ENCODE data around the gene NAV3. TPM values are rescaled to one million over a fixed set of nuclear protein-coding genes. Genes with fewer than 3 reads are reported as not detected.

Gene NAV3
- polyA plus RNA-seq, 1 experiment = 91.7 TPM

DNA sequence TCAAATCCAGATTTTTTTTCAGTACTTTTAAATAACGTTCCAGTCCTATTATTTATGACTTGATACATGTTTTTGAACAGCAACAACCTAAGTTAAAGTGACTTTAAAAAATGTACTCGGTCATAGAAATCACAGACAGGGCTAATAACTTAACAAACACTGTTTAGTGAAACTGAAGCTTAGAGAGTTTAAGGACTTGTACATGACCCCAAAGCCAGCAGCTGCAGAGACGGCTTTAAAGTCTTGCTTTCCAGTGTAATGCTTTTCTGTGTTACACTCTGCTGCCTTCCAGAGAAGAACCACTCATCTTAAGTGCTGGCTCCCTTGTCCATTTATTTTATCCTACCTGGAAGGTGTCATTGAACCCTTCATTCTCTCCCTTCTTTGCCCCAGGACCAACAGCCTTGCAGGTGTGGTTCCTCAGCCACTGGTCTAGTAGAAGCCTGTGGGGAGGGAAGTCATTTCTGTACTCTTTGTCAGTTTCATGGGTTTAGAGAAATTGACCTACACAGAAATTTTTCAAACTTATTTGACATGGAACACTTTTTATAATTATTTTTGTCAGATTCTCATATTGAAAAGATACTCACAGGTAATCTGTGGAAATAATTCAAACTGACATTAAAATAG lies 60.9 kb downstream of the NAV3 start:
- Histone ChIP-seq H3K27me3 (ENCODE audit: control insufficient read depth, insufficient read depth, low read length) (no peaks in the 10 kb centered on the region), H3K4me3 (ENCODE audit: low read depth, low read length) (no peak overlapping the region), H3K36me3 (ENCODE audit: control insufficient read depth, insufficient read depth, low read length) (no peaks in the 10 kb centered on the region)
- POLR2A ChIA-PET = no interaction called here
- TF ChIP-seq, protein P1, sequence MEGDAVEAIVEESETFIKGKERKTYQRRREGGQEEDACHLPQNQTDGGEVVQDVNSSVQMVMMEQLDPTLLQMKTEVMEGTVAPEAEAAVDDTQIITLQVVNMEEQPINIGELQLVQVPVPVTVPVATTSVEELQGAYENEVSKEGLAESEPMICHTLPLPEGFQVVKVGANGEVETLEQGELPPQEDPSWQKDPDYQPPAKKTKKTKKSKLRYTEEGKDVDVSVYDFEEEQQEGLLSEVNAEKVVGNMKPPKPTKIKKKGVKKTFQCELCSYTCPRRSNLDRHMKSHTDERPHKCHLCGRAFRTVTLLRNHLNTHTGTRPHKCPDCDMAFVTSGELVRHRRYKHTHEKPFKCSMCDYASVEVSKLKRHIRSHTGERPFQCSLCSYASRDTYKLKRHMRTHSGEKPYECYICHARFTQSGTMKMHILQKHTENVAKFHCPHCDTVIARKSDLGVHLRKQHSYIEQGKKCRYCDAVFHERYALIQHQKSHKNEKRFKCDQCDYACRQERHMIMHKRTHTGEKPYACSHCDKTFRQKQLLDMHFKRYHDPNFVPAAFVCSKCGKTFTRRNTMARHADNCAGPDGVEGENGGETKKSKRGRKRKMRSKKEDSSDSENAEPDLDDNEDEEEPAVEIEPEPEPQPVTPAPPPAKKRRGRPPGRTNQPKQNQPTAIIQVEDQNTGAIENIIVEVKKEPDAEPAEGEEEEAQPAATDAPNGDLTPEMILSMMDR (IDR thresholded peaks at IDR 0.05; ENCODE audit: insufficient read depth, low read depth, low read length) = no peak
- CTCF ChIA-PET = no interaction called here
- DNase-seq (ENCODE audit: low read depth) = no peak

DNA sequence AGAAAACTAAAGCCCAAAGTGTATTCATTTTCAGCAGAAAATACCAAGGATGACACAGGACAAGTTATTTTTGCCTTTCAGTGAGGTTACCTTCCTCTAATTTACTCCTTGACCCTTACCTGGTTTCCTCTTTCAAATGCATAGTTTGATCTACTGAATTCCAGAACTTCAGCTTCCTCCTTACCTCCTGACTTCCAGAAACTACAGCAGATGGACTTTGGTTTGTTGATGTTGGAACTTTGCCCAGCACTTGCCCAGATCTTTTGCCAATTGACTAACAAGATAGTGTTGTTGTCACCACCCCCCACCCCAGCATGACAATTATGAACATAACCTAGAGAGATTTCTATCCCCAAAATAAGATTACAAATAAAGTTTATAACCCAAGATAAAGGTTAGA lies 63.2 kb downstream of the NAV3 start:
- Histone ChIP-seq H3K27me3 (ENCODE audit: control insufficient read depth, insufficient read depth, low read length) (no peaks in the 10 kb centered on the region), H3K36me3 (ENCODE audit: control insufficient read depth, insufficient read depth, low read length) (no peaks in the 10 kb centered on the region), H3K4me3 (ENCODE audit: low read depth, low read length) (no peak overlapping the region)
- CTCF ChIA-PET = no interaction called here
- POLR2A ChIA-PET = no interaction called here
- DNase-seq (ENCODE audit: low read depth) = no peak
- TF ChIP-seq, protein P1 (IDR thresholded peaks at IDR 0.05; ENCODE audit: insufficient read depth, low read depth, low read length) = no peak

DNA sequence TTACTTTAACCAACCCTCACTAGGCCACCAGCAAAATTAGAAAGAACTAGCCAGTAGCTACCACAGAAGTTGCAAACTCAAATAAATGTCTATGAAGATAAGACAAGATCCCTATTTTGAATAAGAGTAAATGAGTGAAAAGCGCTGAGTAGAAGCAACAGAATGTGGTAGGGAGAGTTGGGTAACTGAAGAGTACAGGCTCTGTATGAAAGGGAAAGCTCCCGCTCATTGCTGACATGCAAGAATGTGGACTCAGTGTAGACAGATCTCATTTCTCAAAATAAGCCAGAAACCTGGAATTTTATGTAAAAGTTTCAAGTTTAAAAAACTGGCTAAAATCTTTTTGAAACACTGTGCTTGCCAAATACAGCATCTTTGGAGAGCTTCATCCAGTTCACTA lies 63.9 kb downstream of the NAV3 start:
- TF ChIP-seq, protein P1 (IDR thresholded peaks at IDR 0.05; ENCODE audit: insufficient read depth, low read depth, low read length) = no peak
- Histone ChIP-seq H3K4me3 (ENCODE audit: low read depth, low read length) (no peak overlapping the region), H3K27me3 (ENCODE audit: control insufficient read depth, insufficient read depth, low read length) (no peaks in the 10 kb centered on the region), H3K36me3 (ENCODE audit: control insufficient read depth, insufficient read depth, low read length) (no peaks in the 10 kb centered on the region)
- DNase-seq (ENCODE audit: low read depth) = no peak
- ChIA-PET POLR2A (no interaction called here), CTCF (no interaction called here)

DNA sequence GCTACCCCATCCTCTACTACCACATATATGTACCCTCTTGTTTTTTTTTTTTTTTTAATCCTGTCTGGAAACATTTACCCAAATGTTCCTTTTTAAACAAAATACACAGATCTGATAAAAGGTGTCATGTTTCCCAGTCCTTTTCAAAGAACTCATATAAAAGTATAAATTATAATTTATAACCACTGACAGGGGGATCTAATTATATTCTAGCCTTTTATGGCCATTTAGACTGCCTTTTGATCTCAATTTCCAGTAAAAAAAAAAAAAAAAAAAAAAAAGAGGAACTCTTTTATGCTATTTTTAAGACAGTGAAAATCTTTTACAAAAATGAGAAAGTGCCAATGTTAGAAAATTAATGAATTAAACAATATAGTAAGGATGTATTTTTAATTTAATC lies 65.0 kb downstream of the NAV3 start:
- ChIA-PET POLR2A (no interaction called here), CTCF (no interaction called here)
- Histone ChIP-seq H3K36me3 (ENCODE audit: control insufficient read depth, insufficient read depth, low read length) (no peaks in the 10 kb centered on the region), H3K27me3 (ENCODE audit: control insufficient read depth, insufficient read depth, low read length) (no peaks in the 10 kb centered on the region), H3K4me3 (ENCODE audit: low read depth, low read length) (no peak overlapping the region)
- no peak for DNase-seq (ENCODE audit: low read depth)
- TF ChIP-seq, protein P1 (IDR thresholded peaks at IDR 0.05; ENCODE audit: insufficient read depth, low read depth, low read length) = no peak

DNA sequence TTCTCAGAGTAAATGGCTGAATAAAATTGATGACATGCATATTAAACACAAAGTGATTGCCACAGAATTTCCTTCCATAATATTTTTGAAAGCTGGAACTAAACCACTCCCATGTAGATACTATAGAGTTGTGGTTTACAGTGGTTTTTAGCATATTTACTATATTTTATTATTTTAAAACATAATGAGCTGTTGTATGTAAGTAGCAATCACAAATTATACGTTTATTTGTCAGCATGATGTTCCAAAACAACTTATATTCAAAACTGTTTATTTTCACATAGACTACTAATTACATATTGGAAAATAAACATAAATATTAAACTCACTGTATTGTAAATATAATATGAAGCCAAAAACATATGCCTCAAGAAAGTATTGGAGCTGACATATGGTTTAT lies 77.2 kb downstream of the NAV3 start:
- H3K36me3 ChIP-seq (ENCODE audit: control insufficient read depth, insufficient read depth, low read length) = no peaks in the 10 kb centered on the region
- no peak overlapping the region for H3K4me3 ChIP-seq (ENCODE audit: low read depth, low read length)
- TF ChIP-seq, protein P1 (IDR thresholded peaks at IDR 0.05; ENCODE audit: insufficient read depth, low read depth, low read length) = no peak
- DNase-seq (ENCODE audit: low read depth) = no peak
- no peaks in the 10 kb centered on the region for H3K27me3 ChIP-seq (ENCODE audit: control insufficient read depth, insufficient read depth, low read length)
- POLR2A ChIA-PET = no interaction called here
- CTCF ChIA-PET = no interaction called here
